HG03039 (cell line): Measurements from ENCODE around the gene CPXM1.

Source experiments
- ATAC-seq: cut with Tn5 transposase; IDR thresholded peaks from one replicate; pipeline ENCODE4 v1.9.1; 2021; ENCODE audit warnings: mild to moderate bottlenecking, moderate library complexity; ENCODE audit not compliant: unreplicated experiment

Gene CPXM1

GRCh38 chr20:2804041-2804828 is 3.8 kb upstream of the CPXM1 start:
- no peak for ATAC-seq

GRCh38 chr20:2801286-2801728 is 880 bp upstream of the CPXM1 start:
- ATAC-seq = no peak

GRCh38 chr20:2799688-2800520 is 523 bp downstream of the CPXM1 start:
- ATAC-seq = no peak

- ATAC-seq = no peak
These were observed 1.2 kb downstream of the CPXM1 start for GRCh38 chr20:2799271-2799670.

- ATAC-seq = no peak
These were observed 1.6 kb downstream of the CPXM1 start for GRCh38 chr20:2798814-2799213.

- no peak for ATAC-seq
These were observed 2.2 kb downstream of the CPXM1 start for GRCh38 chr20:2798095-2798805.

- ATAC-seq = no peak
These were observed 3.1 kb downstream of the CPXM1 start for GRCh38 chr20:2797136-2797983.

- no peak for ATAC-seq
These were observed 4.3 kb downstream of the CPXM1 start for GRCh38 chr20:2796011-2796660.

GRCh38 chr20:2795451-2795850 is 5.0 kb downstream of the CPXM1 start:
- ATAC-seq = no peak

- ATAC-seq = no peak
These were observed 5.5 kb downstream of the CPXM1 start for GRCh38 chr20:2794866-2795447.

GRCh38 chr20:2794202-2794748 is 6.2 kb downstream of the CPXM1 start:
- no peak for ATAC-seq

- no peak for ATAC-seq
These were observed 7.0 kb downstream of the CPXM1 start for GRCh38 chr20:2793471-2793870.

GRCh38 chr20:2783908-2784566 is 16.4 kb downstream of the CPXM1 start:
- ATAC-seq = no peak

GRCh38 chr20:2780948-2781347 is 19.5 kb downstream of the CPXM1 start:
- ATAC-seq = no peak

- ATAC-seq = no peak
These were observed 21.7 kb downstream of the CPXM1 start for GRCh38 chr20:2778602-2779321.

GRCh38 chr20:2775139-2775538 is 25.3 kb downstream of the CPXM1 start:
- no peak for ATAC-seq

- no peak for ATAC-seq
These were observed 26.6 kb downstream of the CPXM1 start for GRCh38 chr20:2773812-2774211.

GRCh38 chr20:2771631-2772080 is 28.8 kb downstream of the CPXM1 start:
- no peak for ATAC-seq
